HG03558 (cell line): ENCODE data around the gene ANKZF1.

Experiments
- ATAC-seq: cut with Tn5 transposase; IDR thresholded peaks from one replicate; pipeline ENCODE4 v1.9.1; 2021; ENCODE audit warnings: moderate number of reproducible peaks; ENCODE audit not compliant: unreplicated experiment; ENCODE audit errors: extremely low read depth

Gene ANKZF1

DNA sequence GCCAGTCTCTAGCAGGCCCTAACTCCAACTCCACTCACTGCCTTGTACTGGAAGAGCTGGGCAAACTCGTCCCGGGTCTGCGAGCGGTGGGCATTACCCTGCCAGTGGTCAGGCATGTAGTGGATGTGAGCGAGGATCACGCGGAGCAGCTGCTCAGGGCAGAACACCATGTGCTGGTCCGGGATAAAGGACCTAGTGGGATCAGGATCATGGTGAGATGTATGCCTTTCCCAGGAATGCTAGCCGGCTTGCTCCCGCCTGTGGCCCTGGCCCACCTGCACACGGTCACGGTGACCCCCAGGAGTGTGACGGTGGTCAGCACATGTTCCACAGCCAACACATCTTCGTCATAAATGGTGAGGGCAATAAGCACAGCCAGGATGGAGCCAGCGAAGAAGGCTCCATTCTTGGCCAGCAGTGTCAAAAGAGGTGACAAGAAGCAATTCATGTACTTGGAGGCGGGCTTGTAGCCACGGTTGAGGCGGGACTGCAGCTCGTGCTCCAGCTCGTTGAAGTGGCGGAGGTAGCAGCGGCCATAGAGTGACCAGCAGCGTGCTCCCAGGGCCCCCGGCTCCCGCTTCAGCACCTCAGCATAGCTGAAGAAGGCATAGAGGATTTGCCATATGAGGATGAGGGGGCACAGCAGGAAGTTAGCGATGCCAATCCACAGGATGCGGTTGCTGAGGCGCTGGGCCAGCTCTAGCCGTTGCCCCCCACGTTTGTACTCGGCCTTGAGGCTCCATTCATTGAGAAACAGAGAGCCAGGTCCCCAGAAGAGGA lies 5.6 kb upstream of the ANKZF1 start:
- no peak for ATAC-seq

DNA sequence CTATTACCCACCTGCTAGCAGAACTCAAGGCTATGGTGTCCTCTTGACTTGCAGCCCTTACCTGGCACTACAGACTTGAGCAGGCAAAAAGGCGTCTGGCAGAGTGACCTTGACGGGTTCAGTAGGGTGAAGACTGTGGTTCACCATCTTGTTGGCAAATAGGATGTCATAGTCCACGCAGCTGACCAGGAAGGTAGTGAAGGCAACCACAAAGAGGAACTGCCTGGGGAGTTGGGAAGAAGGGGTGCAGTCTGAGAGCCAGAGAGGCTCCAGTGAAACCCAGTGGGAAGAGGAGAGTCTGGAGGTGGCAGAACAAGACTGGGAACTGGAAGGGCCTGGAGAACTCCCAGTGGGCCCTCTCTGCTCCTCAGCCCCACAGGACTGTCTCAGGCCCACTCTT lies 4.3 kb upstream of the ANKZF1 start:
- ATAC-seq: no peak

- no peak for ATAC-seq
Measured at GRCh38 chr2:219228041-219228910, 1.3 kb upstream of the ANKZF1 start.

- no peak for ATAC-seq
Measured at GRCh38 chr2:219228911-219229304, 698 bp upstream of the ANKZF1 start.

- no peak for ATAC-seq
Measured at GRCh38 chr2:219230059-219230540, 494 bp downstream of the ANKZF1 start.

DNA sequence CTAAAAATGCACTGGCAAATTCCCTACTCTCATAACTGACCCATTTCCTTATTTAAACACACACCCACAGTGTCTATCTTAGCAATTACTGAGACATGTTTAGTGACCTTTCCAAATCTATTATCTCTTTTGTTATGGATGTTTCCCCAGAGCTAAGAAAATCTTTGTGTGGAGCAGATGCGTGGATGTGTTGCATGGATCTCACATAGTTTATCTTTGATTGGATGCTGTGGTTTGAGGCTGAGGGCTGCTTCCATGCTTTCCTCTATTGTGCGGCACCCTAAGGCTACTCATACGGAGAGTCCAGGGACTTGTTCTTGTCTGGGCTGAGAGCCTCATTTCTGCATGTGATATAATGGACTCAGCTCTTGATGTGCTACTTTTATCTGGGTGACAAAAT lies 4.7 kb downstream of the ANKZF1 start:
- ATAC-seq: no peak

GRCh38 chr2:219243291-219243761 lies 13.7 kb downstream of the ANKZF1 start:
- ATAC-seq: no peak

- no peak for ATAC-seq
Measured at GRCh38 chr2:219244789-219245147, 15.2 kb downstream of the ANKZF1 start.

DNA sequence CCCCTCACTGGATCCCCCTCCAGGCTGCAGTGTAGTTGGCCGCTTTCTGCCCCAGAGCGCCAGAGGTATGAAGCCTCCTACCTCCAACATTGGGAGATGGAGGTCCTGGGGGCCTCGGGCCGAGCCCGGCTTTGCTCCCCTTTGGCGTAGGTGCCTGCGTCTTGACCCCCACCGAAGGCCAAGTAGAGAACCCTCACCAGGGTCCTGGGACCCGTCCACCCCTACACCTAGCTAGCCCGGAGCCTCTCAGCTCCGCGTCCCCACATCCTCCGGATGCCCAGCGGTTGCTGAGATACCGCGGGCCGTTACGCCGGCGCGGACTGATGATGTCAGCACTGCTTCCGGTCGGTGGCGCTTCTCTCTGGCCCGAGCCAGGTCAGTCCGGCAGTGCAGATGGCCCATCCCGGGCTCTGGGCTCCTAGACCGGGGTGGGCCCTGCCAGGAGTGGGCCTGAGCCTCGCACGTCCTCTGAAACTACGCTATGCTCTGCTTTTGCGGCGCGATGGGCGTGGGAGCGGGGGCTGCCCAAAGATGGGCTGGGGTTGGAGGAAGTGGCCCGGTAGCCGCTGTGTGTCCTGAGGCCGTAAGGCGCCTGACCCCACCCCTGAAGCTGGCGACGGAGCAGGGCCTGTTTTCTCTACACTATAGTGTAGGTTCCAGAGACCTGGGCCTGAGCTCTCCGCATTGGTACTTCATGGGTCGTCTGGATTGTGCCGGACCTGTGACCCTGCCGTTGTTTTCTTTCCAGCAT lies 15.7 kb downstream of the ANKZF1 start, which contains the start of the genes GLB1L and STK16:
Gene GLB1L, minus strand, starts transcription at position 297 of the 751 bp plus-strand sequence. CDS start 1,871 bp downstream, outside the sequence.
Gene STK16, plus strand, starts transcription at position 332 of the 751 bp plus-strand sequence. CDS start 521 bp downstream, outside the sequence.
- ATAC-seq: peak; percentile 41

- no peak for ATAC-seq
Measured at GRCh38 chr2:219245899-219246230, 16.3 kb downstream of the ANKZF1 start.

GRCh38 chr2:219246559-219246958 lies 17.0 kb downstream of the ANKZF1 start:
- ATAC-seq: no peak

GRCh38 chr2:219247678-219248642 lies 18.4 kb downstream of the ANKZF1 start:
- no peak for ATAC-seq

GRCh38 chr2:219248845-219249202 lies 19.2 kb downstream of the ANKZF1 start:
- no peak for ATAC-seq

GRCh38 chr2:219249203-219249980 lies 19.8 kb downstream of the ANKZF1 start:
- ATAC-seq: peak; percentile 30

DNA sequence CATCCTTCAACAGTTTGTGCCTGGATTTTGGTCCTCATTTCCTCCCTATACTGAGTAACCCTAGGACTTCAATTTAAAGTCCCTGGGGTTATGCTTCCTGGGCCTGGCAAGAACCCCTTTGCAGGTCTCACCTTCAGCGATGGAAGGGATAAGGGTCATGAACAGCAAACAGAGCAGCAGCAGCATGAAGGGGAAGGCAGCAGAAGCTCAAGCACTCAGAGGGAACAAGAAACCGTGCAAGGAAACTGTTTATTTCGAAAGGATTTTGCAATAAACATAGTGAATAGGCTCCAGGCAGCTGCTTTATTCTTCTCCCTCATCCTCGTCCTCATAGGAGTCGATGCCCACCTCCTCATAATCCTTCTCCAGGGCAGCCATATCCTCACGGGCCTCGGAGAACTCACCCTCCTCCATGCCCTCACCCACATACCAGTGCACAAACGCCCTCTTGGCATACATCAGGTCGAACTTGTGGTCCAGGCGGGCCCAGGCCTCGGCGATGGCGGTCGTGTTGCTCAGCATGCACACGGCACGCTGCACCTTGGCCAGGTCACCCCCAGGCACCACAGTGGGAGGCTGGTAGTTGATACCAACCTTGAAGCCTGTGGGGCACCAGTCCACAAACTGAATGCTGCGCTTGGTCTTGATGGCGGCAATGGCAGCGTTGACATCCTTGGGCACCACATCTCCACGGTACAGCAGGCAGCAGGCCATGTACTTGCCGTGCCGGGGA lies 20.6 kb downstream of the ANKZF1 start:
- ATAC-seq: no peak

GRCh38 chr2:219251656-219252055 lies 22.1 kb downstream of the ANKZF1 start:
- no peak for ATAC-seq

- no peak for ATAC-seq
Measured at GRCh38 chr2:219252084-219252483, 22.5 kb downstream of the ANKZF1 start.

DNA sequence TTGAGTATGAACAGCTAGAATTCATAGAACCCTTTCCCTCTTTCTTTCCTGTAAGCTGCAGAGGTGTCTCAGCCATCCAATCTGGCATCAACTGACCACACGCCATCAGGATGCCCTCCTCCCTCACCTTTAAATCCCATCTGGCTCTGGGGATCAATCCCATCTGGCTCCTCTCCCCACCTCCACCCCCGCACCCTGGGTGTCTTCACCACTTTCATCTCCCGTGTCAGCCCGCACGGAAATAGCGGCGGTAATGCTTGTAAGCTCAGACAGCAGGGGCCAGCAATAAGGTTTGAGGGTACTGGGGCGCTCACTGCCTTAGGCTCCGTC lies 22.9 kb downstream of the ANKZF1 start:
- no peak for ATAC-seq
